HepG2 (cell line): ENCODE data around the gene SWSAP1. TPM values are rescaled to one million over a fixed set of nuclear protein-coding genes. Genes with fewer than 3 reads are reported as not detected.
A peak's percentile ranks its signal among the peaks of the same experiment; 100 is the strongest.

Source experiments
- ARID2 ChIP-seq: sonication (generic); formaldehyde crosslinking; IDR thresholded peaks from 2 replicates; pipeline ENCODE4 v1.8.1; 2022; ENCODE audit warnings: mild to moderate bottlenecking, missing genetic modification reagents, borderline replicate concordance
- ATF1 ChIP-seq: IDR thresholded peaks from 2 replicates; pipeline ENCODE4 v1.6.1; 2016; ENCODE audit warnings: mild to moderate bottlenecking, control low read depth
- DRAP1 ChIP-seq: IDR thresholded peaks from 2 replicates; pipeline ENCODE4 v1.6.1; 2016; ENCODE audit warnings: missing genetic modification reagents, missing compliant biosample characterization
- ELF1 ChIP-seq: sonication (generic); formaldehyde crosslinking; IDR thresholded peaks from 2 replicates; pipeline ENCODE4 v1.4.0; 2020; ENCODE audit warnings: missing genetic modification reagents
- ISX ChIP-seq: sonication (generic); formaldehyde crosslinking; conservative IDR thresholded peaks from 2 replicates; pipeline ENCODE4 v1.5.0; 2020; ENCODE audit warnings: missing genetic modification reagents
- MIER2 ChIP-seq: IDR thresholded peaks from 2 replicates; pipeline ENCODE4 v1.6.1; 2016; ENCODE audit warnings: missing biosample characterization, missing genetic modification reagents
- NFYB ChIP-seq: sonication (generic); formaldehyde crosslinking; IDR thresholded peaks from 2 replicates; pipeline ENCODE4 v1.4.0; 2020; ENCODE audit warnings: missing genetic modification reagents
- SOX5 ChIP-seq: IDR thresholded peaks from 2 replicates; pipeline ENCODE4 v1.6.1; 2016; ENCODE audit warnings: borderline replicate concordance
- TOPORS ChIP-seq: sonication (generic); formaldehyde crosslinking; IDR thresholded peaks from 2 replicates; pipeline ENCODE4 v1.8.0; 2023; ENCODE audit warnings: mild to moderate bottlenecking, missing genetic modification reagents
- YEATS2 ChIP-seq: sonication (generic); formaldehyde crosslinking; IDR thresholded peaks from 2 replicates; pipeline ENCODE4 v1.4.0; 2020; ENCODE audit warnings: missing genetic modification reagents, borderline replicate concordance
- ZC3H4 ChIP-seq: sonication (generic); formaldehyde crosslinking; IDR thresholded peaks from 2 replicates; pipeline ENCODE4 v1.4.0; 2020; ENCODE audit warnings: missing genetic modification reagents, borderline replicate concordance
- ZFX ChIP-seq: sonication (generic); formaldehyde crosslinking; IDR thresholded peaks from 2 replicates; pipeline ENCODE4 v1.4.0; 2020; ENCODE audit warnings: mild to moderate bottlenecking, low read depth, missing genetic modification reagents, moderate library complexity
- ZFY ChIP-seq: sonication (generic); formaldehyde crosslinking; IDR thresholded peaks from 2 replicates; pipeline ENCODE4 v1.4.0; 2020; ENCODE audit warnings: missing genetic modification reagents
- ZMYM4 ChIP-seq: sonication (generic); formaldehyde crosslinking; IDR thresholded peaks from 2 replicates; pipeline ENCODE4 v1.8.1; 2023; ENCODE audit warnings: mild to moderate bottlenecking, missing genetic modification reagents
- ZNF646 ChIP-seq: sonication (generic); formaldehyde crosslinking; IDR thresholded peaks from 2 replicates; pipeline ENCODE4 v1.9.0; 2021; ENCODE audit warnings: mild to moderate bottlenecking, missing genetic modification reagents
- ZNF770 ChIP-seq: sonication (generic); formaldehyde crosslinking; IDR thresholded peaks from 2 replicates; pipeline ENCODE4 v1.5.0; 2020; ENCODE audit warnings: mild to moderate bottlenecking, missing genetic modification reagents
- polyA plus RNA-seq, 8 experiments: library from polyadenylated mRNA; depleted of rRNA in 3 of 8; stranded (reverse) in 7 of 8; unstranded in 1 of 8; fragments of >200 nt; fragmentation: Illumina TruSeq in 4 of 8; extraction: Trizol in 4 of 8; gene quantifications; 2 replicates each; pipeline versions ENCODE4 v1.2.1 to v1.2.3, GENCODE V29; 2011 to 2016; ENCODE audit warnings: low read depth in 4 of 8, missing spikeins in 1 of 8, mixed read lengths in 1 of 8; ENCODE audit not compliant: insufficient read depth in 1 of 8
- total RNA-seq, 5 experiments: library from RNA; depleted of rRNA; stranded (reverse); fragments of >200 nt; fragmentation: Illumina TruSeq; extraction: Trizol; gene quantifications; 2 replicates each; pipeline ENCODE4 v1.2.3, GENCODE V29; 2016; ENCODE audit warnings: low read depth in 1 of 5

SWSAP1 gene
- total and polyA plus RNA-seq, 2 of the 13 experiments (the other 11 are each of a cell fraction or from before 2014, with no cell fraction given) = 2.7 to 3.3 TPM

DNA sequence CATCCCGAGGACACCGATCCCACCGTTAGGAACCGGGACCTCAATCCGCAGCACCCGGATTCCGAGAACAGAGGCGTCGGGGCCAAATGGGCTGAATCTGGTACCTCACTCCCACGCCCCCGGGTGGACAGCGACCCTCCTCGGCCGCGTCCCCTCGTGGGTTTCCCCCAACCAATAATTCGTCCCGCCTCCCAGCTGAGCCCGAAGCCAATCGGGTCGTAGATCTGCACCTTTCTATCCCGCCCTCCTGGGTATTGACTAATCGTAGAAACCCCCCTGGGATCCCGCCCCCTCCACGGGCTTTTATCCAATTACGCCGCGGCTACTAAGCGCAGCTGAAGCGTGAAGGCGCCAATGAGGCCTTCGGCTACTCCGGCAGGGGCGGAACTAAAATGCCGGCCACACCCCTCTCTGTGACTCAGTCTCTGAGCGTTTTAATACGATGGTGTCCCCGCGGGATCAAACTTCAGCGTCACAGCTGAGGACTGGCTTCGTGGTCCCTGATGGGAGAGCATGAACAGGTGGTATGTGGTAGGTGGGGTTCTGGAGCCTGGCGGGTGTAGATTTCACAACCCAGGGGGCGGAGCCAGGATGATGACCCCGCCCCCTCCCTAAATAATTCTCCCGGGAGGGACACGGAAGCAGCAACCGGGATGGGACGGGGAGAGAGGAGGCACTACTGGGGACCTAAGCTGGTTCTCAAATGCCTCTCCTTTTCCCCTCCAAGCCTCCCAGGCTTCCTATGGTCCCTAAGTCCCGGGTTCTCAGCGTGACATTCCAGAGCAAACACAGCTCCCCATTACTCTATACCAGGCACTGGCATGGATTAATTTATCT lies 28.1 kb upstream of the SWSAP1 start, which contains the start of the genes CCDC159 and TMEM205 (continued):
- TF ChIP-seq ZNF646 (CRISPR knock-in tag) (no peak), ZFY (CRISPR knock-in tag) (peak; percentile 21; the same call in 1 of the 2 replicates), ELF1 (CRISPR knock-in tag) (peak; percentile 77), ZC3H4 (no peak), NFYB (CRISPR knock-in tag) (peak; percentile 92), YEATS2 (CRISPR knock-in tag) (peak; percentile 68; the same call in 1 of the 2 replicates), MIER2 (CRISPR knock-in tag) (no peak), ZNF770 (CRISPR knock-in tag) (no peak), ISX (no peak), ARID2 (0 out of 2 replicates have a peak, but pooled peaks have one; percentile 37), SOX5 (CRISPR knock-in tag) (peak; percentile 23; the same call in 1 of the 2 replicates), TOPORS (CRISPR knock-in tag) (peak; percentile 46; the same call in 1 of the 2 replicates), ATF1 (CRISPR knock-in tag) (peak; percentile 85), ZFX (CRISPR knock-in tag) (peak; percentile 49; the same call in 1 of the 2 replicates), DRAP1 (CRISPR knock-in tag) (peak; percentile 78; the same call in 1 of the 2 replicates), ZMYM4 (CRISPR knock-in tag) (no peak)
